ENCODE data around the gene EVC2. TPM values are rescaled to one million over a fixed set of nuclear protein-coding genes. Genes with fewer than 3 reads are reported as not detected.

EVC2 gene
- total RNA-seq, 1 experiment from 2014 or later = 7.8 TPM

- no peak overlapping the region for H2BK20ac ChIP-seq (ENCODE audit: low read depth, low read length, poor library complexity, severe bottlenecking)
- H2BK12ac ChIP-seq (ENCODE audit: insufficient read length, low read depth, low read length) = no peak overlapping the region
- peaks cover 0 to 4% (median 3%) of the 10 kb centered on the region in 3 experiments; a peak in 3 of 7 replicates for H3K36me3 Mint-ChIP-seq (ENCODE audit: insufficient read depth in 1 of 3, low read depth in 3 of 3)
- H3K4me3 Mint-ChIP-seq = no peak overlapping the region
- H2BK5ac ChIP-seq (ENCODE audit: insufficient read length, low read length) = no peak overlapping the region
- H3K27me3 ChIP-seq (ENCODE audit: insufficient read depth, low read length) = no peaks in the 10 kb centered on the region
- H3K27ac ChIP-seq (ENCODE audit: insufficient read length, low read depth, low read length) = no peak overlapping the region
- no peak overlapping the region for H3K56ac ChIP-seq (ENCODE audit: insufficient read length, low read depth, low read length)
- H3T11ph ChIP-seq (ENCODE audit: low read length) = no peak overlapping the region
- TF ChIP-seq, protein P1, sequence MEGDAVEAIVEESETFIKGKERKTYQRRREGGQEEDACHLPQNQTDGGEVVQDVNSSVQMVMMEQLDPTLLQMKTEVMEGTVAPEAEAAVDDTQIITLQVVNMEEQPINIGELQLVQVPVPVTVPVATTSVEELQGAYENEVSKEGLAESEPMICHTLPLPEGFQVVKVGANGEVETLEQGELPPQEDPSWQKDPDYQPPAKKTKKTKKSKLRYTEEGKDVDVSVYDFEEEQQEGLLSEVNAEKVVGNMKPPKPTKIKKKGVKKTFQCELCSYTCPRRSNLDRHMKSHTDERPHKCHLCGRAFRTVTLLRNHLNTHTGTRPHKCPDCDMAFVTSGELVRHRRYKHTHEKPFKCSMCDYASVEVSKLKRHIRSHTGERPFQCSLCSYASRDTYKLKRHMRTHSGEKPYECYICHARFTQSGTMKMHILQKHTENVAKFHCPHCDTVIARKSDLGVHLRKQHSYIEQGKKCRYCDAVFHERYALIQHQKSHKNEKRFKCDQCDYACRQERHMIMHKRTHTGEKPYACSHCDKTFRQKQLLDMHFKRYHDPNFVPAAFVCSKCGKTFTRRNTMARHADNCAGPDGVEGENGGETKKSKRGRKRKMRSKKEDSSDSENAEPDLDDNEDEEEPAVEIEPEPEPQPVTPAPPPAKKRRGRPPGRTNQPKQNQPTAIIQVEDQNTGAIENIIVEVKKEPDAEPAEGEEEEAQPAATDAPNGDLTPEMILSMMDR (conservative IDR thresholded peaks at IDR 0.05) = no peak
- H4K5ac ChIP-seq (ENCODE audit: insufficient read length, low read depth, low read length) = no peak overlapping the region
- H3K4me1 ChIP-seq (ENCODE audit: insufficient read depth, low read length) = no peaks in the 10 kb centered on the region
- no peak overlapping the region for H4K91ac ChIP-seq (ENCODE audit: insufficient read length, low read depth, low read length)
- no peak overlapping the region for H2AK5ac ChIP-seq (ENCODE audit: insufficient read length, low read length)
- no peak overlapping the region for H3K9ac ChIP-seq (ENCODE audit: extremely low read depth, insufficient read length, low read length)
- no peak overlapping the region for H2AFZ ChIP-seq (ENCODE audit: low read length)
- H3K4me1 Mint-ChIP-seq = peaks cover 10 to 14% of the 10 kb centered on the region in 2 experiments
- no peaks in the 10 kb centered on the region for H3K27me3 Mint-ChIP-seq (ENCODE audit: low read depth)
- no peak overlapping the region for H3K23ac ChIP-seq (ENCODE audit: insufficient read length, low read depth, low read length)
- H3K9me3 Mint-ChIP-seq = peaks cover 3 to 4% of the 10 kb centered on the region in 2 experiments; a peak in 2 of 5 replicates
- H3K9me3 ChIP-seq (ENCODE audit: control insufficient read depth, low read depth, low read length) = no peaks in the 10 kb centered on the region
- no peak overlapping the region for H4K8ac ChIP-seq (replicated peaks; ENCODE audit: insufficient read length, low read depth, low read length)
- no peak overlapping the region for H3K27ac Mint-ChIP-seq
- no peaks in the 10 kb centered on the region for H4K20me1 ChIP-seq (ENCODE audit: control insufficient read depth, insufficient read depth, insufficient read length)
- no peak overlapping the region for H3K18ac ChIP-seq (ENCODE audit: insufficient read length, low read depth, low read length)
- no peak overlapping the region for H2BK15ac ChIP-seq (ENCODE audit: low read depth, low read length)
- no CpG with 5 or more reads among the region's 3 CpGs for WGBS (ENCODE audit: extremely low coverage, insufficient read length, low lambda C conversion rate)
- H3K4ac ChIP-seq (ENCODE audit: low read depth, low read length) = no peak overlapping the region
- H3K4me2 ChIP-seq (ENCODE audit: insufficient read depth, insufficient read length, low read length) = no peak overlapping the region
- no peak for DNase-seq
- no peaks in the 10 kb centered on the region for H3K79me2 ChIP-seq (ENCODE audit: insufficient read depth, low read length)
- H2BK120ac ChIP-seq (ENCODE audit: low read depth, low read length, poor library complexity, severe bottlenecking) = no peak overlapping the region
- H3K14ac ChIP-seq (ENCODE audit: insufficient read depth, low read length) = no peak overlapping the region
- no peaks in the 10 kb centered on the region for H3K79me1 ChIP-seq (ENCODE audit: insufficient read depth, low read depth, low read length, poor library complexity, severe bottlenecking)
- no peaks in the 10 kb centered on the region for H3K23me2 ChIP-seq (ENCODE audit: insufficient read length, low read depth, low read length, poor library complexity, severe bottlenecking)
Measured at GRCh38 chr4:5527211-5527610, 181.1 kb downstream of the EVC2 start.
